ENCODE data around the gene BANK1.

BANK1 gene

GRCh38 chr4:101952985-101953384, 162.5 kb downstream of the BANK1 start:
- no peaks in the 10 kb centered on the region for H3K9me3 ChIP-seq (ENCODE audit: insufficient read depth, low read length)
- TF ChIP-seq ZNF274 (IDR thresholded peaks at IDR 0.05; ENCODE audit: low read depth, low read length) (no peak), YY1 (IDR thresholded peaks at IDR 0.05; ENCODE audit: insufficient read depth, insufficient read length) (no peak), SUZ12 (IDR thresholded peaks at IDR 0.05; ENCODE audit: extremely low read depth, insufficient read depth, insufficient read length) (no peak)
- H3K36me3 ChIP-seq (ENCODE audit: insufficient read depth, insufficient read length, low read length), result no peaks in the 10 kb centered on the region
- no peak overlapping the region for H3K4me3 ChIP-seq (ENCODE audit: insufficient read length, low read depth)
- H3K27me3 ChIP-seq (ENCODE audit: insufficient read depth, insufficient read length), result no peaks in the 10 kb centered on the region
- no peak for DNase-seq (ENCODE audit: low read depth, low spot score)
- H3K9ac ChIP-seq (ENCODE audit: insufficient read length, low read depth), result no peak overlapping the region
- no peaks in the 10 kb centered on the region for H3K4me1 ChIP-seq (ENCODE audit: insufficient read depth, insufficient read length)

GRCh38 chr4:101953949-101954348, 163.4 kb downstream of the BANK1 start:
- TF ChIP-seq YY1 (IDR thresholded peaks at IDR 0.05; ENCODE audit: insufficient read depth, insufficient read length) (no peak), ZNF274 (IDR thresholded peaks at IDR 0.05; ENCODE audit: low read depth, low read length) (no peak), SUZ12 (IDR thresholded peaks at IDR 0.05; ENCODE audit: extremely low read depth, insufficient read depth, insufficient read length) (no peak)
- no peaks in the 10 kb centered on the region for H3K36me3 ChIP-seq (ENCODE audit: insufficient read depth, insufficient read length, low read length)
- H3K4me3 ChIP-seq (ENCODE audit: insufficient read length, low read depth), result no peak overlapping the region
- no peaks in the 10 kb centered on the region for H3K4me1 ChIP-seq (ENCODE audit: insufficient read depth, insufficient read length)
- H3K27me3 ChIP-seq (ENCODE audit: insufficient read depth, insufficient read length), result no peaks in the 10 kb centered on the region
- peak; percentile 38 for DNase-seq (ENCODE audit: low read depth, low spot score)
- no peak overlapping the region for H3K9ac ChIP-seq (ENCODE audit: insufficient read length, low read depth)
- H3K9me3 ChIP-seq (ENCODE audit: insufficient read depth, low read length), result no peaks in the 10 kb centered on the region

- Histone ChIP-seq H3K4me1 (ENCODE audit: insufficient read depth, insufficient read length) (no peaks in the 10 kb centered on the region), H3K4me3 (ENCODE audit: insufficient read length, low read depth) (no peak overlapping the region), H3K9ac (ENCODE audit: insufficient read length, low read depth) (no peak overlapping the region), H3K36me3 (ENCODE audit: insufficient read depth, insufficient read length, low read length) (no peaks in the 10 kb centered on the region), H3K27me3 (ENCODE audit: insufficient read depth, insufficient read length) (no peaks in the 10 kb centered on the region), H3K9me3 (ENCODE audit: insufficient read depth, low read length) (no peaks in the 10 kb centered on the region)
- TF ChIP-seq SUZ12 (IDR thresholded peaks at IDR 0.05; ENCODE audit: extremely low read depth, insufficient read depth, insufficient read length), result no peak
- no peak for TF ChIP-seq ZNF274 (IDR thresholded peaks at IDR 0.05; ENCODE audit: low read depth, low read length)
- no peak for TF ChIP-seq YY1 (IDR thresholded peaks at IDR 0.05; ENCODE audit: insufficient read depth, insufficient read length)
- DNase-seq (ENCODE audit: low read depth, low spot score), result no peak
Observed at GRCh38 chr4:101954351-101954750, 163.8 kb downstream of the BANK1 start.

- H3K9me3 ChIP-seq (ENCODE audit: insufficient read depth, low read length), result no peaks in the 10 kb centered on the region
- no peaks in the 10 kb centered on the region for H3K4me1 ChIP-seq (ENCODE audit: insufficient read depth, insufficient read length)
- H3K36me3 ChIP-seq (ENCODE audit: insufficient read depth, insufficient read length, low read length), result no peaks in the 10 kb centered on the region
- no peak overlapping the region for H3K9ac ChIP-seq (ENCODE audit: insufficient read length, low read depth)
- H3K4me3 ChIP-seq (ENCODE audit: insufficient read length, low read depth), result no peak overlapping the region
- DNase-seq (ENCODE audit: low read depth, low spot score), result no peak
- no peaks in the 10 kb centered on the region for H3K27me3 ChIP-seq (ENCODE audit: insufficient read depth, insufficient read length)
- TF ChIP-seq SUZ12 (IDR thresholded peaks at IDR 0.05; ENCODE audit: extremely low read depth, insufficient read depth, insufficient read length), result no peak
- TF ChIP-seq ZNF274 (IDR thresholded peaks at IDR 0.05; ENCODE audit: low read depth, low read length), result no peak
- no peak for TF ChIP-seq YY1 (IDR thresholded peaks at IDR 0.05; ENCODE audit: insufficient read depth, insufficient read length)
Observed at GRCh38 chr4:101954975-101955678, 164.6 kb downstream of the BANK1 start.

GRCh38 chr4:101956068-101956825, 165.7 kb downstream of the BANK1 start:
- Histone ChIP-seq H3K9me3 (ENCODE audit: insufficient read depth, low read length) (no peaks in the 10 kb centered on the region), H3K4me1 (ENCODE audit: insufficient read depth, insufficient read length) (no peaks in the 10 kb centered on the region), H3K36me3 (ENCODE audit: insufficient read depth, insufficient read length, low read length) (no peaks in the 10 kb centered on the region), H3K9ac (ENCODE audit: insufficient read length, low read depth) (no peak overlapping the region), H3K4me3 (ENCODE audit: insufficient read length, low read depth) (no peak overlapping the region), H3K27me3 (ENCODE audit: insufficient read depth, insufficient read length) (no peaks in the 10 kb centered on the region)
- no peak for DNase-seq (ENCODE audit: low read depth, low spot score)
- no peak for TF ChIP-seq YY1 (IDR thresholded peaks at IDR 0.05; ENCODE audit: insufficient read depth, insufficient read length)
- TF ChIP-seq SUZ12 (IDR thresholded peaks at IDR 0.05; ENCODE audit: extremely low read depth, insufficient read depth, insufficient read length), result no peak
- TF ChIP-seq ZNF274 (IDR thresholded peaks at IDR 0.05; ENCODE audit: low read depth, low read length), result no peak

- no peak overlapping the region for H3K4me3 ChIP-seq (ENCODE audit: insufficient read length, low read depth)
- no peaks in the 10 kb centered on the region for H3K9me3 ChIP-seq (ENCODE audit: insufficient read depth, low read length)
- no peak for DNase-seq (ENCODE audit: low read depth, low spot score)
- no peaks in the 10 kb centered on the region for H3K36me3 ChIP-seq (ENCODE audit: insufficient read depth, insufficient read length, low read length)
- TF ChIP-seq YY1 (IDR thresholded peaks at IDR 0.05; ENCODE audit: insufficient read depth, insufficient read length), result no peak
- no peak for TF ChIP-seq SUZ12 (IDR thresholded peaks at IDR 0.05; ENCODE audit: extremely low read depth, insufficient read depth, insufficient read length)
- no peak for TF ChIP-seq ZNF274 (IDR thresholded peaks at IDR 0.05; ENCODE audit: low read depth, low read length)
- H3K4me1 ChIP-seq (ENCODE audit: insufficient read depth, insufficient read length), result no peaks in the 10 kb centered on the region
- H3K9ac ChIP-seq (ENCODE audit: insufficient read length, low read depth), result no peak overlapping the region
- H3K27me3 ChIP-seq (ENCODE audit: insufficient read depth, insufficient read length), result no peaks in the 10 kb centered on the region
Observed at GRCh38 chr4:101958547-101958946, 168.0 kb downstream of the BANK1 start.

GRCh38 chr4:101960431-101960830, 169.9 kb downstream of the BANK1 start:
- Histone ChIP-seq H3K36me3 (ENCODE audit: insufficient read depth, insufficient read length, low read length) (no peaks in the 10 kb centered on the region), H3K4me3 (ENCODE audit: insufficient read length, low read depth) (no peak overlapping the region), H3K9ac (ENCODE audit: insufficient read length, low read depth) (no peak overlapping the region), H3K4me1 (ENCODE audit: insufficient read depth, insufficient read length) (no peaks in the 10 kb centered on the region), H3K9me3 (ENCODE audit: insufficient read depth, low read length) (no peaks in the 10 kb centered on the region), H3K27me3 (ENCODE audit: insufficient read depth, insufficient read length) (no peaks in the 10 kb centered on the region)
- TF ChIP-seq ZNF274 (IDR thresholded peaks at IDR 0.05; ENCODE audit: low read depth, low read length) (no peak), SUZ12 (IDR thresholded peaks at IDR 0.05; ENCODE audit: extremely low read depth, insufficient read depth, insufficient read length) (no peak), YY1 (IDR thresholded peaks at IDR 0.05; ENCODE audit: insufficient read depth, insufficient read length) (no peak)
- no peak for DNase-seq (ENCODE audit: low read depth, low spot score)

Data from NT2/D1 (cell line).